Measurements from ENCODE around the gene E2F4. TPM values are rescaled to one million over a fixed set of nuclear protein-coding genes. Genes with fewer than 3 reads are reported as not detected.

Gene E2F4
- total and polyA plus RNA-seq, 7 donors: 40.0 to 85.9 (median 69.8) TPM

GRCh38 chr16:67186550-67186950, 5.4 kb upstream of the E2F4 start:
- no peaks in the 10 kb centered on the region for H3K27me3 ChIP-seq
- no peaks in the 10 kb centered on the region for H3K9me3 ChIP-seq
- H3K36me3 ChIP-seq: no peaks in the 10 kb centered on the region
- no peak overlapping the region for H3K4me3 ChIP-seq
- no peak overlapping the region for H3K27ac ChIP-seq
- peaks cover 0 to 35% (median 32%) of the 10 kb centered on the region in 4 donors for H3K4me1 ChIP-seq
- no peak for DNase-seq
- TF ChIP-seq POLR2AphosphoS5 (IDR thresholded peaks at IDR 0.05): no peak
- no peak for TF ChIP-seq POLR2A (IDR thresholded peaks at IDR 0.05)
- no peak for TF ChIP-seq CTCF (IDR thresholded peaks at IDR 0.05)
- WGBS, 2 donors: 72 to 80% methylated on average over 5 of the region's 5 CpGs
- intact Hi-C loops (cut with DNase I): no loop called here

DNA sequence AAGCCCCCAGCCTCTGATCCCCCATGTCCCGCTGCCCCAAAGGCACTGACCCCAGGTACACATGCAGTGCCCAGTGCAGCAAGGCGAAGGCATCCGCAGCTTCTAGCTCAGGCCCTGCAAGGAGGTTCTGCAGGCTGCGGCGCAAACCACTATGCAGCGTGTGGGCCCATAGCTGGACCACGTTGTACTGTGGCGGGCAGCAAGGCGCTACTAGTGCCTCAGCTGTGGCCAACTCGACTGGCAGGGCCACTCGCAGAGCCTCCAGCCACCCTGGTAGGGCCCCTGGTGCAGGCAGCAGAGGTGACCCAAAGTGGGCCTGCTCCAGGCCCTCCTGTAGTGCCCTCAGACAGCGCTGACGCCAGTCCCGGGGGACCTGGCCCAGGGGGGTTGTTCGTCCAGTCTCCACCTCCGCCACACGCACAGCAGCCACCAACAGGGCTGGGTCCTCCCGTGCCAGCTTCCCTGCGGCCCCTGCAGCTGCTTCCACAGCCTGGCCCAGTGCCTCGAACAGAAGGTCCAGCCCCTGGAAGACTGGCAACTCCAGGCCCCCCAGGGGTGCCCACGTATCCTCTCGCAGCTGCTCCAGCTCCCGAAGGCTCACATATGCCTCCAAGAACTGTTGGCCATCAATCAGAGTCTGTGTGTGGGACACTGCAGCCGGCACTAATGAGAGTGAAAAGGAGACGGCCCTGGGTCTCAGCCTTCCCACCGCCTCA, 4.6 kb upstream of the E2F4 start:
- WGBS, 2 donors: 89 to 92% methylated on average over 26 of the region's 26 CpGs
- peaks cover 0 to 35% (median 33%) of the 10 kb centered on the region in 4 donors for H3K4me1 ChIP-seq
- no peak for DNase-seq
- TF ChIP-seq POLR2A (IDR thresholded peaks at IDR 0.05) (no peak), POLR2AphosphoS5 (IDR thresholded peaks at IDR 0.05) (no peak), EP300 (IDR thresholded peaks at IDR 0.05) (no peak), CTCF (IDR thresholded peaks at IDR 0.05) (no peak)
- H3K27me3 ChIP-seq: no peaks in the 10 kb centered on the region
- intact Hi-C loops (cut with DNase I): no loop called here
- no peaks in the 10 kb centered on the region for H3K9me3 ChIP-seq
- H3K4me3 ChIP-seq: no peak overlapping the region
- H3K27ac ChIP-seq: no peak overlapping the region
- H3K36me3 ChIP-seq: no peaks in the 10 kb centered on the region

DNA sequence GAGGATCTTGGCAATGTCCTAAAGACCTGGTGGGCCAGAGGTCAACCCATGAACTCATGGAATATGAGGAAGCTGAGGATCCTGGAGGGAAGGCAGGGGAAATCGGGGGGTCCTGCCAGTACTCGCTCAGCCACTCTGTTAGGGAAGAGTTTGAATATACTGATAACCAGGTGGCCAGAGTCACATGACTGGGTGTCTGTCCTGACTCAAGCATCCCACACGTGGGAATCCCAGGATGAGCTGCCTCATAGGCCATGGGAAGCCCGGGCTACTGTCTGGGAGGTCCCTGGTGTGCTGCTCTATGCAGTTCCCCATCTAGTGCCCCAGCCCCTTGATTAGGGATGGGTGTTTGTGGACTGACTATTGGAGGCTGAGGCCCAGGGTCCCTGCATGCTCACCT, 3.6 kb upstream of the E2F4 start:
- Histone ChIP-seq H3K4me3 (no peak overlapping the region), H3K27ac (no peak overlapping the region), H3K36me3 (peaks cover 0 to 1% (median 0%) of the 10 kb centered on the region in 4 donors), H3K4me1 (peaks cover 1 to 36% (median 35%) of the 10 kb centered on the region in 4 donors), H3K27me3 (no peaks in the 10 kb centered on the region), H3K9me3 (no peaks in the 10 kb centered on the region)
- TF ChIP-seq CTCF (IDR thresholded peaks at IDR 0.05) (no peak), POLR2AphosphoS5 (IDR thresholded peaks at IDR 0.05) (no peak), POLR2A (IDR thresholded peaks at IDR 0.05) (no peak), EP300 (IDR thresholded peaks at IDR 0.05) (no peak)
- DNase-seq: no peak
- 82 to 86% methylated on average over 4 of the region's 4 CpGs for WGBS, 2 donors
- intact Hi-C loops (cut with DNase I): no loop called here

DNA sequence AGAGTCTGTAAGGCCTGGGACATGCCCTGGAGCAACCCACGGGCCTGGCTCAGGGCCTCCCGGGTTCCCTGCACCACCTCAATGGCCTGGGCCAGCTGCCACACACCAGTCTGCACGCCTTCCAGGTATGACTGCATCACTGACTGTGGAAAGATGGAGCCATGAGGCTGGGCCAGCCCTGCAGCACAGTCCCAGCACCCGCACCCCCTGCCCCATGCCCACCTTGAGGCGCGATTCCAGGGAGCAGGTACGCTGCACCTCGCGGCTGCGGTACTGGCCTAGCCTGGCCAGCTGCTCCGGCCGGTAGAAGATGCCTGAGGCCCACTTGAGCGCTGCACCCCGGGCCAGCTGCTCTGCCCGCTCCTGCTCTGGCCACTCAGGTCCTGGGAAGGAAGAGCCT, 3.2 kb upstream of the E2F4 start:
- Histone ChIP-seq H3K27ac (no peak overlapping the region), H3K4me3 (no peak overlapping the region), H3K4me1 (peaks cover 1 to 40% (median 39%) of the 10 kb centered on the region in 4 donors), H3K9me3 (no peaks in the 10 kb centered on the region), H3K36me3 (peaks cover 0 to 6% (median 0%) of the 10 kb centered on the region in 4 donors), H3K27me3 (no peaks in the 10 kb centered on the region)
- no peak for TF ChIP-seq EP300 (IDR thresholded peaks at IDR 0.05)
- TF ChIP-seq POLR2AphosphoS5 (IDR thresholded peaks at IDR 0.05): no peak
- no peak for TF ChIP-seq POLR2A (IDR thresholded peaks at IDR 0.05)
- no peak for TF ChIP-seq CTCF (IDR thresholded peaks at IDR 0.05)
- DNase-seq: no peak
- 93 to 94% methylated on average over 15 of the region's 15 CpGs for WGBS, 2 donors
- intact Hi-C loops (cut with DNase I): no loop called here

DNA sequence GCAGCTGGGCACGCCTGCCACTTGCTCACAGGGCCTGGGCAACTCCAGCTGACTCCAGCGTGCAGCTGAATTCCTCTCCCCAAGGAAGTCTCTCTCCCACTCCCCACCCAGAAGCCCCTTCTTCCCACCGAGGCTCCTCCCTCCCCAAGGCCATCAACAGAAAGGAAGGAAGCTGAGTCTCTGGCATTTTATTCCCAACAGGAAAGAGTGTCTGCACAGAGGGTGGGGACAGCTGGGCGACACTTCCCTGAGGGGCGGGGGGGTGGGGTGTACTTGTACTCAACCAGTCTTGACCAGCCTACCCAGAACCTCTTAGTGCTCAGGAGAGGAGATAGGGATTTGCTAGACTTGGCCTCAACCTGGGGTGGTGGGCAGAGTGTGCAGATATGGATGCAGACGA, 1.9 kb upstream of the E2F4 start, which contains the start of gene EXOC3L1:
TSS of gene EXOC3L1 (minus strand) at position 96 of the 400 bp plus-strand sequence. CDS start 460 bp downstream, outside the sequence.
- peaks cover 8 to 19% (median 11%) of the 10 kb centered on the region in 4 donors for H3K36me3 ChIP-seq
- intact Hi-C loops (cut with DNase I): no loop called here
- TF ChIP-seq POLR2AphosphoS5 (IDR thresholded peaks at IDR 0.05) (no peak), POLR2A (IDR thresholded peaks at IDR 0.05) (no peak), EP300 (IDR thresholded peaks at IDR 0.05) (no peak), CTCF (IDR thresholded peaks at IDR 0.05) (no peak)
- no peaks in the 10 kb centered on the region for H3K9me3 ChIP-seq
- 37 to 51% methylated on average over 6 of the region's 6 CpGs for WGBS, 2 donors
- H3K4me3 ChIP-seq: no peak within 1 kb of the TSS
- DNase-seq: no peak
- H3K27me3 ChIP-seq: no peaks in the 10 kb centered on the region
- H3K4me1 ChIP-seq: peaks cover 1 to 37% (median 34%) of the 10 kb centered on the region in 4 donors
- no peak within 1 kb of the TSS for H3K27ac ChIP-seq
